Glutamatergic neuron (in vitro differentiated cells): Measurements from ENCODE around the gene MRC2. TPM values are rescaled to one million over a fixed set of nuclear protein-coding genes. Genes with fewer than 3 reads are reported as not detected.

Experiments
- DNase-seq: peaks from one replicate; pipeline ENCODE4 v3.0.0; 2022
- H3K27ac Mint-ChIP-seq: one replicate; pipeline ENCODE4 v1.8.0; 2020; ENCODE audit warnings: mild to moderate bottlenecking, mixed read lengths, inconsistent platforms; ENCODE audit not compliant: unreplicated experiment
- H3K27me3 Mint-ChIP-seq: one replicate; pipeline ENCODE4 v1.8.0; 2020; ENCODE audit warnings: mild to moderate bottlenecking, moderate library complexity, mixed read lengths, inconsistent platforms; ENCODE audit not compliant: unreplicated experiment
- H3K36me3 Mint-ChIP-seq: one replicate; pipeline ENCODE4 v1.8.0; 2020; ENCODE audit warnings: mild to moderate bottlenecking, mixed read lengths, inconsistent platforms; ENCODE audit not compliant: unreplicated experiment
- H3K4me1 Mint-ChIP-seq: one replicate; pipeline ENCODE4 v1.8.0; 2020; ENCODE audit warnings: mild to moderate bottlenecking, low read depth, mixed read lengths, inconsistent platforms; ENCODE audit not compliant: unreplicated experiment
- H3K4me3 Mint-ChIP-seq: one replicate; pipeline ENCODE4 v1.8.0; 2020; ENCODE audit warnings: mild to moderate bottlenecking, mixed read lengths, inconsistent platforms; ENCODE audit not compliant: unreplicated experiment
- H3K9me3 Mint-ChIP-seq: one replicate; pipeline ENCODE4 v1.8.0; 2020; ENCODE audit warnings: mild to moderate bottlenecking, moderate library complexity, mixed read lengths, inconsistent platforms; ENCODE audit not compliant: unreplicated experiment
- CTCF ChIP-seq: fragments of 200-600 bp; sonication (generic); IDR thresholded peaks from one replicate; pipeline ENCODE4 v1.5.0; 2021; ENCODE audit not compliant: partially characterized antibody, unreplicated experiment
- long read RNA-seq: library from polyadenylated mRNA; unstranded; transcript quantifications from one replicate; pipeline ENCODE4 v2.0.0, GENCODE V29; 2020; ENCODE audit not compliant: unreplicated experiment
- total RNA-seq: library from RNA; stranded (reverse); fragmentation: NEBNext Ultra II Directional; extraction: Animal tissue kit (Norgen Biotek cat#: 25700); gene quantifications from one replicate; pipeline ENCODE4 v1.2.1, GENCODE V29; 2021; ENCODE audit not compliant: unreplicated experiment

The MRC2 gene
- 24.0 TPM for total RNA-seq
- long read RNA-seq, partial matches to known transcripts, result 2 of 2 reads
- long read RNA-seq, other reads (novel, unspliced or antisense), result 0 of 2 reads

GRCh38 chr17:62627219-62627903 is at the start of gene MRC2:
MRC2 (plus strand) TSS chr17:62627670; CDS start chr17:62627803, 133 bp downstream.
- no peak for TF ChIP-seq CTCF
- peaks cover 30% of the 10 kb centered on the region for H3K4me1 Mint-ChIP-seq
- H3K4me3 Mint-ChIP-seq, result peak within 1 kb of the TSS; percentile 89
- peaks cover 13% of the 10 kb centered on the region for H3K27me3 Mint-ChIP-seq
- DNase-seq, result peak; percentile 76
- peak within 1 kb of the TSS; percentile 59 for H3K27ac Mint-ChIP-seq
- peaks cover 11% of the 10 kb centered on the region for H3K9me3 Mint-ChIP-seq
- peaks cover 4% of the 10 kb centered on the region for H3K36me3 Mint-ChIP-seq

- no peak for DNase-seq
- no peak for TF ChIP-seq CTCF
- Mint-ChIP-seq H3K27ac (no peak overlapping the region), H3K36me3 (no peaks in the 10 kb centered on the region), H3K27me3 (no peaks in the 10 kb centered on the region), H3K9me3 (no peaks in the 10 kb centered on the region), H3K4me1 (no peaks in the 10 kb centered on the region), H3K4me3 (no peak overlapping the region)
Measured at GRCh38 chr17:62578757-62579487, 48.5 kb upstream of the MRC2 start.

GRCh38 chr17:62580947-62581346 is 46.5 kb upstream of the MRC2 start:
- no peaks in the 10 kb centered on the region for H3K4me1 Mint-ChIP-seq
- H3K36me3 Mint-ChIP-seq, result no peaks in the 10 kb centered on the region
- H3K4me3 Mint-ChIP-seq, result no peak overlapping the region
- no peak for TF ChIP-seq CTCF
- H3K27me3 Mint-ChIP-seq, result no peaks in the 10 kb centered on the region
- H3K9me3 Mint-ChIP-seq, result no peaks in the 10 kb centered on the region
- H3K27ac Mint-ChIP-seq, result no peak overlapping the region
- no peak for DNase-seq

- Mint-ChIP-seq H3K27ac (no peak overlapping the region), H3K9me3 (no peaks in the 10 kb centered on the region), H3K36me3 (no peaks in the 10 kb centered on the region), H3K27me3 (no peaks in the 10 kb centered on the region), H3K4me3 (no peak overlapping the region), H3K4me1 (no peaks in the 10 kb centered on the region)
- no peak for TF ChIP-seq CTCF
- DNase-seq, result no peak
Measured at GRCh38 chr17:62581764-62582163, 45.7 kb upstream of the MRC2 start.

- H3K27ac Mint-ChIP-seq, result no peak overlapping the region
Measured at GRCh38 chr17:62587554-62587953, 39.9 kb upstream of the MRC2 start.

More at GRCh38 chr17:62587554-62587953, 39.9 kb upstream of the MRC2 start:
- DNase-seq, result no peak
- Mint-ChIP-seq H3K9me3 (no peaks in the 10 kb centered on the region), H3K27me3 (peaks cover 6% of the 10 kb centered on the region), H3K4me3 (no peak overlapping the region), H3K4me1 (peaks cover 2% of the 10 kb centered on the region), H3K36me3 (no peaks in the 10 kb centered on the region)
- no peak for TF ChIP-seq CTCF
